K562 (cell line): ENCODE data around the gene MALAT1. TPM values are rescaled to one million over a fixed set of nuclear protein-coding genes. Genes with fewer than 3 reads are reported as not detected.

Experiments used
- ATF3 ChIP-seq, 2 experiments: fragments of 450-650 bp in 1 of 2; sonication (generic) in 1 of 2; formaldehyde crosslinking in 1 of 2; IDR thresholded peaks in 1 of 2; conservative IDR thresholded peaks in 1 of 2; 2 replicates each; pipeline versions ENCODE4 v1.6.1 to v1.8.1; 2016 to 2023; ENCODE audit warnings: mild to moderate bottlenecking in 2 of 2, moderate library complexity in 2 of 2, inconsistent platforms in 1 of 2, missing genetic modification reagents in 1 of 2
- CSDE1 ChIP-seq, 2 experiments: fragments of 450-650 bp; IDR thresholded peaks; 2 replicates each; pipeline ENCODE4 v1.6.1; 2016; ENCODE audit warnings: mild to moderate bottlenecking in 1 of 2
- E4F1 ChIP-seq: fragments of 250-450 bp; sonication (Bioruptor Pico); IDR thresholded peaks from 2 replicates; pipeline ENCODE4 v1.5.0; 2021; ENCODE audit warnings: mild to moderate bottlenecking, borderline replicate concordance
- HMGXB4 ChIP-seq: sonication (generic); formaldehyde crosslinking; IDR thresholded peaks from 2 replicates; pipeline ENCODE4 v1.8.1; 2023; ENCODE audit warnings: mild to moderate bottlenecking, missing genetic modification reagents
- KAT7 ChIP-seq: sonication (generic); formaldehyde crosslinking; IDR thresholded peaks from 2 replicates; pipeline ENCODE4 v1.8.0; 2022; ENCODE audit warnings: missing genetic modification reagents, mild to moderate bottlenecking, borderline replicate concordance
- KLF16 ChIP-seq: IDR thresholded peaks from 2 replicates; pipeline ENCODE4 v1.6.1; 2016; ENCODE audit warnings: antibody characterized with exemption
- MAZ ChIP-seq, 2 experiments: fragments of 450-650 bp in 1 of 2; sonication (generic) in 1 of 2; formaldehyde crosslinking; IDR thresholded peaks in 1 of 2; conservative IDR thresholded peaks in 1 of 2; 2 replicates each; pipeline versions ENCODE4 v1.4.0 to v1.5.0; 2020; ENCODE audit warnings: mild to moderate bottlenecking in 1 of 2, missing genetic modification reagents in 1 of 2
- POLR2G ChIP-seq: fragments of 200-400 bp; formaldehyde crosslinking; IDR thresholded peaks from 2 replicates; pipeline ENCODE4 v1.6.1; 2017; ENCODE audit warnings: low read depth, mild to moderate bottlenecking, antibody characterized with exemption, low read length, moderate library complexity
- RAD21 ChIP-seq, 2 experiments: fragments of 250-450 bp in 1 of 2; fragments of 450-650 bp in 1 of 2; sonication (Bioruptor Pico) in 1 of 2; formaldehyde crosslinking in 1 of 2; IDR thresholded peaks in 1 of 2; conservative IDR thresholded peaks in 1 of 2; 2 replicates each; pipeline versions ENCODE4 v1.4.0 to v1.8.0; 2020 to 2022; ENCODE audit warnings: mild to moderate bottlenecking in 2 of 2, moderate library complexity in 1 of 2
- RHOXF2B ChIP-seq: fragments of 250-450 bp; sonication (Bioruptor Pico); conservative IDR thresholded peaks from 2 replicates; pipeline ENCODE4 v1.5.1; 2021
- TEAD4 ChIP-seq, 2 experiments: sonication (generic) in 1 of 2; formaldehyde crosslinking in 1 of 2; IDR thresholded peaks; 2 replicates each; pipeline versions ENCODE4 v1.6.1 to v1.8.0; 2012 to 2022; ENCODE audit warnings: borderline replicate concordance in 1 of 2, inconsistent platforms in 1 of 2, low read length in 1 of 2, mild to moderate bottlenecking in 1 of 2, missing genetic modification reagents in 1 of 2
- THRAP3 ChIP-seq: fragments of 450-650 bp; IDR thresholded peaks from 2 replicates; pipeline ENCODE4 v1.6.1; 2016; ENCODE audit warnings: mild to moderate bottlenecking, inconsistent platforms, borderline replicate concordance
- YY1 ChIP-seq, 3 experiments: IDR thresholded peaks; 2 replicates each; pipeline ENCODE4 v1.6.1; 2011; ENCODE audit warnings: low read length in 2 of 3, mild to moderate bottlenecking in 2 of 3, moderate library complexity in 2 of 3, borderline replicate concordance in 1 of 3, control low read depth in 1 of 3, low read depth in 1 of 3; ENCODE audit not compliant: insufficient read depth in 3 of 3, insufficient replicate concordance in 2 of 3, control insufficient read depth in 1 of 3, insufficient read length in 1 of 3; ENCODE audit errors: extremely low read depth in 1 of 3
- ZBED1 ChIP-seq: IDR thresholded peaks from 2 replicates; pipeline ENCODE4 v1.6.1; 2014
- ZNF436 ChIP-seq: fragments of 250-450, 450-650 bp; sonication (Bioruptor Pico); formaldehyde crosslinking; IDR thresholded peaks from 2 replicates; pipeline ENCODE4 v1.7.0; 2020; ENCODE audit warnings: mild to moderate bottlenecking
- ZNF778 ChIP-seq: fragments of 450-650 bp; formaldehyde crosslinking; IDR thresholded peaks from 2 replicates; pipeline ENCODE4 v1.4.0; 2020; ENCODE audit warnings: mild to moderate bottlenecking, moderate library complexity
- polyA plus RNA-seq, 8 experiments: library from polyadenylated mRNA; depleted of rRNA in 4 of 8; stranded (reverse) in 5 of 8; unstranded in 3 of 8; fragments of >200 nt; fragmentation: Nextera tagmentation in 2 of 8; fragmentation: Illumina TruSeq in 1 of 8; extraction: Ambion mirVana in 2 of 8; extraction: Trizol in 1 of 8; gene quantifications; 2 replicates each; pipeline versions ENCODE4 v1.2.1 to v1.2.3, GENCODE V29; 2011 to 2014; ENCODE audit warnings: inconsistent platforms in 1 of 8, missing spikeins in 1 of 8
- total RNA-seq, 7 experiments: library from RNA; depleted of rRNA in 6 of 7; stranded (reverse); fragments of >200 nt in 6 of 7; fragmentation: Illumina TruSeq in 2 of 7; extraction: Trizol in 2 of 7; gene quantifications; 2 replicates each; pipeline versions ENCODE4 v1.2.1 to v1.2.3, GENCODE V29; 2011 to 2021; ENCODE audit warnings: low replicate concordance in 1 of 7
- TF ChIP-seq, protein P1 (sequence below): sonication (generic); formaldehyde crosslinking; IDR thresholded peaks from 2 replicates; pipeline ENCODE4 v1.8.1; 2023; ENCODE audit warnings: mild to moderate bottlenecking, missing genetic modification reagents, moderate library complexity

The MALAT1 gene
- total and polyA plus RNA-seq, 9 of the 15 experiments (the other 6 are each of a cell fraction or from before 2014, with no cell fraction given), result 363 to 8,715 (median 2,351) TPM

GRCh38 chr11:65501472-65502273, 2.8 kb downstream of the MALAT1 start (continued):
- TF ChIP-seq ZBED1 (peak; percentile 95), RAD21 (CRISPR knock-in tag; conservative IDR thresholded peaks at IDR 0.05 in 1 of 2, IDR thresholded peaks at IDR 0.05 in 1 of 2) (no peak; a peak in 1 of 4 replicates), CSDE1 (IDR thresholded peaks at IDR 0.05) (peak in 1 of 2 experiments; percentile 15; a peak in 1 of 4 replicates), E4F1 (CRISPR knock-in tag) (peak; percentile 9; the same call in 1 of the 2 replicates), ZNF778 (no peak), THRAP3 (peak; percentile 97; the same call in 1 of the 2 replicates), YY1 (IDR thresholded peaks at IDR 0.05; ENCODE audit: borderline replicate concordance in 1 of 3, control insufficient read depth in 1 of 3, extremely low read depth in 1 of 3, insufficient read depth in 3 of 3, insufficient read length in 1 of 3, insufficient replicate concordance in 2 of 3, low read depth in 1 of 3, low read length in 2 of 3) (peak in 1 of 3 experiments; percentile 18), RHOXF2B (0 out of 2 replicates have a peak, but pooled peaks have one; percentile 16), KLF16 (0 out of 2 replicates have a peak, but pooled peaks have one; percentile 7), HMGXB4 (CRISPR knock-in tag) (no peak), ZNF436 (CRISPR knock-in tag) (peak; percentile 56), POLR2G (peak; percentile 50), KAT7 (0 out of 2 replicates have a peak, but pooled peaks have one; percentile 65), ATF3 (IDR thresholded peaks at IDR 0.05) (no peak), ATF3 (CRISPR knock-in tag; conservative IDR thresholded peaks at IDR 0.05) (no peak), MAZ (CRISPR knock-in tag; conservative IDR thresholded peaks at IDR 0.05 in 1 of 2, IDR thresholded peaks at IDR 0.05 in 1 of 2) (peak in 1 of 2 experiments; percentile 11; a peak in 3 of 4 replicates), TEAD4 (IDR thresholded peaks at IDR 0.05; ENCODE audit: low read length) (peak; percentile 11; the same call in 1 of the 2 replicates), TEAD4 (CRISPR knock-in tag; IDR thresholded peaks at IDR 0.05; ENCODE audit: borderline replicate concordance) (no peak)
- TF ChIP-seq, protein P1, sequence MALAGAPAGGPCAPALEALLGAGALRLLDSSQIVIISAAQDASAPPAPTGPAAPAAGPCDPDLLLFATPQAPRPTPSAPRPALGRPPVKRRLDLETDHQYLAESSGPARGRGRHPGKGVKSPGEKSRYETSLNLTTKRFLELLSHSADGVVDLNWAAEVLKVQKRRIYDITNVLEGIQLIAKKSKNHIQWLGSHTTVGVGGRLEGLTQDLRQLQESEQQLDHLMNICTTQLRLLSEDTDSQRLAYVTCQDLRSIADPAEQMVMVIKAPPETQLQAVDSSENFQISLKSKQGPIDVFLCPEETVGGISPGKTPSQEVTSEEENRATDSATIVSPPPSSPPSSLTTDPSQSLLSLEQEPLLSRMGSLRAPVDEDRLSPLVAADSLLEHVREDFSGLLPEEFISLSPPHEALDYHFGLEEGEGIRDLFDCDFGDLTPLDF (CRISPR knock-in tag), result 0 out of 2 replicates have a peak, but pooled peaks have one; percentile 18
